ENCODE results near the gene ANKRD13D. TPM values are rescaled to one million over a fixed set of nuclear protein-coding genes. Genes with fewer than 3 reads are reported as not detected.

Gene ANKRD13D
- total RNA-seq, 1 donor from 2014 or later: 59.4 TPM

GRCh38 chr11:67291481-67292381, 2.6 kb downstream of the ANKRD13D start:
- peaks cover 6% of the 10 kb centered on the region for H3K9me3 ChIP-seq
- intact Hi-C loops (cut with DNase I): no loop called here
- TF ChIP-seq, protein P1, sequence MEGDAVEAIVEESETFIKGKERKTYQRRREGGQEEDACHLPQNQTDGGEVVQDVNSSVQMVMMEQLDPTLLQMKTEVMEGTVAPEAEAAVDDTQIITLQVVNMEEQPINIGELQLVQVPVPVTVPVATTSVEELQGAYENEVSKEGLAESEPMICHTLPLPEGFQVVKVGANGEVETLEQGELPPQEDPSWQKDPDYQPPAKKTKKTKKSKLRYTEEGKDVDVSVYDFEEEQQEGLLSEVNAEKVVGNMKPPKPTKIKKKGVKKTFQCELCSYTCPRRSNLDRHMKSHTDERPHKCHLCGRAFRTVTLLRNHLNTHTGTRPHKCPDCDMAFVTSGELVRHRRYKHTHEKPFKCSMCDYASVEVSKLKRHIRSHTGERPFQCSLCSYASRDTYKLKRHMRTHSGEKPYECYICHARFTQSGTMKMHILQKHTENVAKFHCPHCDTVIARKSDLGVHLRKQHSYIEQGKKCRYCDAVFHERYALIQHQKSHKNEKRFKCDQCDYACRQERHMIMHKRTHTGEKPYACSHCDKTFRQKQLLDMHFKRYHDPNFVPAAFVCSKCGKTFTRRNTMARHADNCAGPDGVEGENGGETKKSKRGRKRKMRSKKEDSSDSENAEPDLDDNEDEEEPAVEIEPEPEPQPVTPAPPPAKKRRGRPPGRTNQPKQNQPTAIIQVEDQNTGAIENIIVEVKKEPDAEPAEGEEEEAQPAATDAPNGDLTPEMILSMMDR (IDR thresholded peaks at IDR 0.05): no peak
- ATAC-seq (no peak), DNase-seq (peak; percentile 63)
- H3K27me3 ChIP-seq: no peaks in the 10 kb centered on the region
- H3K27ac ChIP-seq: no peak overlapping the region
- no peak overlapping the region for H3K4me3 ChIP-seq
- peaks cover 33% of the 10 kb centered on the region for H3K36me3 ChIP-seq
- peaks cover 35% of the 10 kb centered on the region for H3K4me1 ChIP-seq

DNA sequence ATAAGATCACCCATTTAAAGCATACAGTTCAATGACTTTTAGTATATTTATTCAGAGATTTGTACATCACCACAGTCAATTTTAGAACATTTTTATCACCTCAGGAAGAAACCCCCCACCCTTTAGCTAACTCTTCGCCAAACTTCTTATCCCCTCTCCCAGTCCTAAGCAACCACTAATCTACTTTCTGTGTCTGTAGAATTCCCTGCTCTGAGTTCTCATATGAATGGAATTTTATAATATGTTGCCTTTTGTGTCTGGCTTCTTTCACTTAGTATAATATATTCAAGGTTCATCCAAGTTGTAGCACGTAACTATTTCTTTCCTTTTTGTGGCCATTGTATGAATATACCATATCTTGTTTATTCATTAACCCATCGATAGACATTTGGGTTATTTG, 3.6 kb downstream of the ANKRD13D start:
- intact Hi-C loops (cut with DNase I): no loop called here
- DNase-seq (no peak), ATAC-seq (no peak)
- Histone ChIP-seq H3K4me3 (no peak overlapping the region), H3K27ac (no peak overlapping the region), H3K36me3 (peaks cover 37% of the 10 kb centered on the region), H3K27me3 (no peaks in the 10 kb centered on the region), H3K9me3 (peaks cover 6% of the 10 kb centered on the region), H3K4me1 (peaks cover 26% of the 10 kb centered on the region)
- TF ChIP-seq, protein P1 (IDR thresholded peaks at IDR 0.05): no peak

GRCh38 chr11:67293090-67293489, 4.0 kb downstream of the ANKRD13D start:
- Histone ChIP-seq H3K36me3 (peaks cover 37% of the 10 kb centered on the region), H3K27me3 (no peaks in the 10 kb centered on the region), H3K4me1 (peaks cover 22% of the 10 kb centered on the region), H3K4me3 (no peak overlapping the region), H3K27ac (no peak overlapping the region), H3K9me3 (peaks cover 6% of the 10 kb centered on the region)
- TF ChIP-seq, protein P1 (IDR thresholded peaks at IDR 0.05): no peak
- intact Hi-C loops (cut with DNase I): no loop called here
- no peak for ATAC-seq
- DNase-seq: no peak

- no peak for DNase-seq
- H3K27ac ChIP-seq: no peak overlapping the region
- ATAC-seq: no peak
- H3K4me3 ChIP-seq: no peak overlapping the region
- peaks cover 10% of the 10 kb centered on the region for H3K4me1 ChIP-seq
- H3K27me3 ChIP-seq: no peaks in the 10 kb centered on the region
- TF ChIP-seq, protein P1 (IDR thresholded peaks at IDR 0.05): no peak
- intact Hi-C loops (cut with DNase I): no loop called here
- peaks cover 53% of the 10 kb centered on the region for H3K36me3 ChIP-seq
- H3K9me3 ChIP-seq: peaks cover 6% of the 10 kb centered on the region
Observed at GRCh38 chr11:67295846-67296245, 6.7 kb downstream of the ANKRD13D start.

DNA sequence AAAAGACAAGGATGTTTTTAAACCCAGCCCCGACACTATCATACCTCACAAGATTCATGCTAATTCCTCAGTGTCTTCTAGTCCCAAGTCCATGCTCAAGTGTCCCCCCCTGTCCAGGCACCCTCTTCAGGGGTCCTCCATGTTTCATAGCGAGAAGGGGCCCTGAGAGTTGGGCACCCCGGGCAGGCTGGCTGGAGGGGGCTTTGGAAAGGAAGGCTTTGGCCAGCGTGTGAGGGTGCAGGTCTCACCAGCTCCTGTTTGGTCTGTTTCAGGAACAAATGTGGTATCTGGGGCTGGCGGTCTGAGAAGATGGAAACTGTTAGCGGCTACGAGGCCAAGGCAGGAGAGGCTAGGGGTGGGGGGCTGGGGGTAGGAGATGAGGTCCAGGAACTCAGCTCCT, 9.7 kb downstream of the ANKRD13D start:
- Histone ChIP-seq H3K36me3 (peaks cover 44% of the 10 kb centered on the region), H3K9me3 (peaks cover 6% of the 10 kb centered on the region), H3K27ac (no peak overlapping the region), H3K4me1 (peaks cover 18% of the 10 kb centered on the region), H3K27me3 (no peaks in the 10 kb centered on the region), H3K4me3 (no peak overlapping the region)
- DNase-seq: peak; percentile 30
- TF ChIP-seq, protein P1 (IDR thresholded peaks at IDR 0.05): no peak
- intact Hi-C loops (cut with DNase I): no loop called here
- ATAC-seq: no peak

All from upper lobe of right lung (tissue), 1 donor.